DND-41 (cell line): Measurements from ENCODE around the gene TWSG1.

Source experiments
- EZH2 ChIP-seq: IDR thresholded peaks from 3 replicates; pipeline ENCODE4 v1.6.1; 2012; ENCODE audit warnings: borderline replicate concordance, low read depth, mild to moderate bottlenecking, moderate library complexity, low read length, inconsistent platforms; ENCODE audit not compliant: severe bottlenecking
- TF ChIP-seq, protein P1 (sequence below): IDR thresholded peaks from 2 replicates; pipeline ENCODE4 v1.5.1; 2012; ENCODE audit warnings: borderline replicate concordance, low read length, moderate library complexity, mild to moderate bottlenecking; ENCODE audit not compliant: poor library complexity, severe bottlenecking; ENCODE audit errors: extremely low read depth

DNA sequence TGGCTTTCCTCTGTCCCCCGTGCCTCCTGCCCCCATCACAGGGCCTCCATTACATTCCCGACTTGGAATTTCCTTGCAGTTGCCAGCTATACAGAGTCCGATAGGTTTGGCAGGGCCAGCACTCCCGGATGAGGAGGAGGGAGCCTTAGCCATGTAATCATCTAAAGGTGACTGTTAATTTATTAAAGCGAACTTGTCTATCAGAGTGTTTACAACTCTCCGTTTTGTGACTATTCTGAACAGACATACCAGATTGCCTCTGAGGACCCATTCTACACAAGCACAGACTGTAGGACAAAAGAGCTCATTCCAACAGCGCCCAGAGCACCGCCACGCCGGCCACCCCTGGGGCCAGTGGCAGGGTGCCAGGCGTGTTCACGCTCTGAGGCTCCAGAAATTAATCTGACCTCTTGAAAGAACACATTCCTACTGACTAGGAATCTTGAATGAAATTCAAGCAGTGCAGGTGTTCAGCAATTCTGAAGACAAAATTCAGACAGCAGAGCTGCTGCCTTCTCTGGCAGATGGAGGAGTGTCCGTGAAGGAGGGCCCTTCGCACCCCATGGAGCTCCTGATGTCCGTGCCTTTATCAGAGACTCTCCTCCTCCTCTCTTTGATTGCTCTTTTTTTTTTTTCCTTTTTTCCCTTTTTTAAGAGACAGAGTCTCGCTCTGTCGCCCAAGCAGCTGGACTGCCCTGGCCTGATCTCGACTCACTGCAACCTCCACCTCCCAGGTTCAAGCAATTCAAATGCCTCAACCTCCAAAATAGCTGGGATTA is 82.7 kb downstream of the TWSG1 start:
- TF ChIP-seq, protein P1, sequence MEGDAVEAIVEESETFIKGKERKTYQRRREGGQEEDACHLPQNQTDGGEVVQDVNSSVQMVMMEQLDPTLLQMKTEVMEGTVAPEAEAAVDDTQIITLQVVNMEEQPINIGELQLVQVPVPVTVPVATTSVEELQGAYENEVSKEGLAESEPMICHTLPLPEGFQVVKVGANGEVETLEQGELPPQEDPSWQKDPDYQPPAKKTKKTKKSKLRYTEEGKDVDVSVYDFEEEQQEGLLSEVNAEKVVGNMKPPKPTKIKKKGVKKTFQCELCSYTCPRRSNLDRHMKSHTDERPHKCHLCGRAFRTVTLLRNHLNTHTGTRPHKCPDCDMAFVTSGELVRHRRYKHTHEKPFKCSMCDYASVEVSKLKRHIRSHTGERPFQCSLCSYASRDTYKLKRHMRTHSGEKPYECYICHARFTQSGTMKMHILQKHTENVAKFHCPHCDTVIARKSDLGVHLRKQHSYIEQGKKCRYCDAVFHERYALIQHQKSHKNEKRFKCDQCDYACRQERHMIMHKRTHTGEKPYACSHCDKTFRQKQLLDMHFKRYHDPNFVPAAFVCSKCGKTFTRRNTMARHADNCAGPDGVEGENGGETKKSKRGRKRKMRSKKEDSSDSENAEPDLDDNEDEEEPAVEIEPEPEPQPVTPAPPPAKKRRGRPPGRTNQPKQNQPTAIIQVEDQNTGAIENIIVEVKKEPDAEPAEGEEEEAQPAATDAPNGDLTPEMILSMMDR = no peak
- TF ChIP-seq EZH2 = no peak
